ENCODE data around the gene SETDB1. TPM values are rescaled to one million over a fixed set of nuclear protein-coding genes. Genes with fewer than 3 reads are reported as not detected.

The SETDB1 gene
- total RNA-seq, 1 donor from 2014 or later: 35.0 TPM

- TF ChIP-seq CTCF (IDR thresholded peaks at IDR 0.05): no peak
- Mint-ChIP-seq H3K9me3 (ENCODE audit: low read depth) (no peaks in the 10 kb centered on the region), H3K36me3 (ENCODE audit: low read depth) (peaks cover 15% of the 10 kb centered on the region), H3K27ac (ENCODE audit: unreplicated experiment) (peak overlapping the region; percentile 73), H3K4me3 (ENCODE audit: unreplicated experiment) (no peak overlapping the region), H3K4me1 (ENCODE audit: low read depth) (peaks cover 18% of the 10 kb centered on the region), H3K27me3 (ENCODE audit: low read depth) (no peaks in the 10 kb centered on the region)
- no peak for DNase-seq (ENCODE audit: low spot score)
Measured at GRCh38 chr1:150999051-150999674, 73.0 kb downstream of the SETDB1 start.

GRCh38 chr1:150999926-151000325 is 73.8 kb downstream of the SETDB1 start:
- Mint-ChIP-seq H3K27me3 (ENCODE audit: low read depth) (no peaks in the 10 kb centered on the region), H3K27ac (ENCODE audit: unreplicated experiment) (no peak overlapping the region), H3K36me3 (ENCODE audit: low read depth) (peaks cover 15% of the 10 kb centered on the region), H3K9me3 (ENCODE audit: low read depth) (no peaks in the 10 kb centered on the region), H3K4me1 (ENCODE audit: low read depth) (peaks cover 21% of the 10 kb centered on the region), H3K4me3 (ENCODE audit: unreplicated experiment) (no peak overlapping the region)
- no peak for TF ChIP-seq CTCF (IDR thresholded peaks at IDR 0.05)
- no peak for DNase-seq (ENCODE audit: low spot score)

GRCh38 chr1:151000408-151000807 is 74.2 kb downstream of the SETDB1 start:
- peaks cover 15% of the 10 kb centered on the region for H3K36me3 Mint-ChIP-seq (ENCODE audit: low read depth)
- no peak for DNase-seq (ENCODE audit: low spot score)
- no peaks in the 10 kb centered on the region for H3K27me3 Mint-ChIP-seq (ENCODE audit: low read depth)
- peaks cover 24% of the 10 kb centered on the region for H3K4me1 Mint-ChIP-seq (ENCODE audit: low read depth)
- H3K27ac Mint-ChIP-seq (ENCODE audit: unreplicated experiment): no peak overlapping the region
- H3K9me3 Mint-ChIP-seq (ENCODE audit: low read depth): no peaks in the 10 kb centered on the region
- no peak overlapping the region for H3K4me3 Mint-ChIP-seq (ENCODE audit: unreplicated experiment)
- no peak for TF ChIP-seq CTCF (IDR thresholded peaks at IDR 0.05)

GRCh38 chr1:151001602-151002001 is 75.4 kb downstream of the SETDB1 start:
- Mint-ChIP-seq H3K9me3 (ENCODE audit: low read depth) (no peaks in the 10 kb centered on the region), H3K27ac (ENCODE audit: unreplicated experiment) (no peak overlapping the region), H3K4me1 (ENCODE audit: low read depth) (peaks cover 31% of the 10 kb centered on the region), H3K27me3 (ENCODE audit: low read depth) (no peaks in the 10 kb centered on the region), H3K4me3 (ENCODE audit: unreplicated experiment) (no peak overlapping the region), H3K36me3 (ENCODE audit: low read depth) (peaks cover 15% of the 10 kb centered on the region)
- TF ChIP-seq CTCF (IDR thresholded peaks at IDR 0.05): no peak
- DNase-seq (ENCODE audit: low spot score): no peak

- H3K9me3 Mint-ChIP-seq (ENCODE audit: low read depth): no peaks in the 10 kb centered on the region
- TF ChIP-seq CTCF (IDR thresholded peaks at IDR 0.05): no peak
- H3K36me3 Mint-ChIP-seq (ENCODE audit: low read depth): peaks cover 12% of the 10 kb centered on the region
- H3K4me3 Mint-ChIP-seq (ENCODE audit: unreplicated experiment): no peak overlapping the region
- H3K27ac Mint-ChIP-seq (ENCODE audit: unreplicated experiment): no peak overlapping the region
- peaks cover 35% of the 10 kb centered on the region for H3K4me1 Mint-ChIP-seq (ENCODE audit: low read depth)
- no peak for DNase-seq (ENCODE audit: low spot score)
- H3K27me3 Mint-ChIP-seq (ENCODE audit: low read depth): no peaks in the 10 kb centered on the region
Measured at GRCh38 chr1:151002051-151002450, 75.9 kb downstream of the SETDB1 start.

Measured in chondrocyte (in vitro differentiated cells).